Liver (tissue), 3 donors: ENCODE data around the gene ARHGEF25.

ENCODE experiments used
- EGR1 ChIP-seq, 2 donors: IDR thresholded peaks; 2 replicates each; pipeline ENCODE4 v1.6.1; 2016 to 2018; ENCODE audit warnings: antibody characterized with exemption in 2 of 2, low read depth in 2 of 2
- FOXA1 ChIP-seq: IDR thresholded peaks from 2 replicates; pipeline ENCODE4 v1.6.1; 2016; ENCODE audit warnings: antibody characterized with exemption
- GABPA ChIP-seq, 2 donors: IDR thresholded peaks in 1 of 2; conservative IDR thresholded peaks in 1 of 2; 2 replicates each; pipeline ENCODE4 v1.6.1; 2016; ENCODE audit warnings: antibody characterized with exemption in 2 of 2, mild to moderate bottlenecking in 1 of 2, moderate library complexity in 1 of 2
- NR2F2 ChIP-seq: IDR thresholded peaks from 2 replicates; pipeline ENCODE4 v1.6.1; 2016; ENCODE audit warnings: antibody characterized with exemption
- RAD21 ChIP-seq, 2 donors: IDR thresholded peaks; 2 replicates each; pipeline ENCODE4 v1.6.1; 2016; ENCODE audit warnings: antibody characterized with exemption in 2 of 2, mild to moderate bottlenecking in 2 of 2
- RXRA ChIP-seq, 2 donors: IDR thresholded peaks; 2 replicates each; pipeline ENCODE4 v1.6.1; 2017 to 2018; ENCODE audit warnings: antibody characterized with exemption in 2 of 2, mild to moderate bottlenecking in 1 of 2
- SP1 ChIP-seq: IDR thresholded peaks from 2 replicates; pipeline ENCODE4 v1.6.1; 2018; ENCODE audit warnings: antibody characterized with exemption, mild to moderate bottlenecking
- TAF1 ChIP-seq: conservative IDR thresholded peaks from 2 replicates; pipeline ENCODE4 v1.6.1; 2016; ENCODE audit warnings: antibody characterized with exemption, mild to moderate bottlenecking
- YY1 ChIP-seq: IDR thresholded peaks from 2 replicates; pipeline ENCODE4 v1.6.1; 2016; ENCODE audit warnings: antibody characterized with exemption, mild to moderate bottlenecking
- TF ChIP-seq, protein P1 (sequence below): fragments of 150-350 bp; IDR thresholded peaks from 2 replicates; pipeline ENCODE4 v1.5.1; 2017; ENCODE audit warnings: improper control_type of control experiment, low read depth, low read length; ENCODE audit not compliant: missing input control
- TF ChIP-seq, protein P2 (sequence below): IDR thresholded peaks from 2 replicates; pipeline ENCODE4 v1.6.1; 2016; ENCODE audit warnings: antibody characterized with exemption
- TF ChIP-seq, protein P3 (sequence below): IDR thresholded peaks from 2 replicates; pipeline ENCODE4 v1.6.1; 2016; ENCODE audit warnings: antibody characterized with exemption
- donor health status: healthy.
- donor health status: healthy.

GRCh38 chr12:57657744-57658143 is 46.5 kb downstream of the ARHGEF25 start:
- TF ChIP-seq, protein P1, sequence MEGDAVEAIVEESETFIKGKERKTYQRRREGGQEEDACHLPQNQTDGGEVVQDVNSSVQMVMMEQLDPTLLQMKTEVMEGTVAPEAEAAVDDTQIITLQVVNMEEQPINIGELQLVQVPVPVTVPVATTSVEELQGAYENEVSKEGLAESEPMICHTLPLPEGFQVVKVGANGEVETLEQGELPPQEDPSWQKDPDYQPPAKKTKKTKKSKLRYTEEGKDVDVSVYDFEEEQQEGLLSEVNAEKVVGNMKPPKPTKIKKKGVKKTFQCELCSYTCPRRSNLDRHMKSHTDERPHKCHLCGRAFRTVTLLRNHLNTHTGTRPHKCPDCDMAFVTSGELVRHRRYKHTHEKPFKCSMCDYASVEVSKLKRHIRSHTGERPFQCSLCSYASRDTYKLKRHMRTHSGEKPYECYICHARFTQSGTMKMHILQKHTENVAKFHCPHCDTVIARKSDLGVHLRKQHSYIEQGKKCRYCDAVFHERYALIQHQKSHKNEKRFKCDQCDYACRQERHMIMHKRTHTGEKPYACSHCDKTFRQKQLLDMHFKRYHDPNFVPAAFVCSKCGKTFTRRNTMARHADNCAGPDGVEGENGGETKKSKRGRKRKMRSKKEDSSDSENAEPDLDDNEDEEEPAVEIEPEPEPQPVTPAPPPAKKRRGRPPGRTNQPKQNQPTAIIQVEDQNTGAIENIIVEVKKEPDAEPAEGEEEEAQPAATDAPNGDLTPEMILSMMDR = no peak
- TF ChIP-seq NR2F2 (no peak), EGR1 (IDR thresholded peaks at IDR 0.05; ENCODE audit: low read depth in 2 of 2) (no peak), RAD21 (IDR thresholded peaks at IDR 0.05) (no peak), FOXA1 (no peak), YY1 (peak; percentile 15), GABPA (IDR thresholded peaks at IDR 0.05 in 1 of 2, conservative IDR thresholded peaks at IDR 0.05 in 1 of 2) (no peak), SP1 (no peak), RXRA (IDR thresholded peaks at IDR 0.05) (peak; percentile 30 to 31), TAF1 (no peak)
- TF ChIP-seq, protein P2, sequence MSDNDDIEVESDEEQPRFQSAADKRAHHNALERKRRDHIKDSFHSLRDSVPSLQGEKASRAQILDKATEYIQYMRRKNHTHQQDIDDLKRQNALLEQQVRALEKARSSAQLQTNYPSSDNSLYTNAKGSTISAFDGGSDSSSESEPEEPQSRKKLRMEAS = no peak
- TF ChIP-seq, protein P3, sequence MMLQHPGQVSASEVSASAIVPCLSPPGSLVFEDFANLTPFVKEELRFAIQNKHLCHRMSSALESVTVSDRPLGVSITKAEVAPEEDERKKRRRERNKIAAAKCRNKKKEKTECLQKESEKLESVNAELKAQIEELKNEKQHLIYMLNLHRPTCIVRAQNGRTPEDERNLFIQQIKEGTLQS = no peak
